ENCODE data around the gene TSFM. TPM values are rescaled to one million over a fixed set of nuclear protein-coding genes. Genes with fewer than 3 reads are reported as not detected.

TSFM gene
- total and polyA plus RNA-seq, 4 donors, result 30.7 to 46.8 (median 36.5) TPM

DNA sequence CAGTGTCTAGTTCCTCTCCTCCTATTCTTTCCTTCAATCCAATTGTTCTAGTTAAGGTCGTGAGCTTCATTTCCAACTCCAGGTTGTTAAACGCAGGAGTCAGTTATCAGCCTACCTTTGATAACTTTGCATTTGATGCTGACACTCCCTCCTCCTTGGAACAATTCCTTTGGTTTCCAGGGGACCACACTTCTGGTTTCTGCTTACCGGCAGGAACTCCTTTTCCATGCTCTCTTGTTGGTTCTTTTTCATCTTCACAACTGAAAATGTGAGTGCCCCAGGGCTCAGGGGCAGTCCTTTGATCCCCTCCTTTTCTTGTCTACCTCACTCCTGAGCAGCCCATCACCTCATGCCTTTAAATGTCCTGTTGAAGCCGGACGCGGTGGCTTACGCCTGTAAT is 5.2 kb upstream of the TSFM start:
- peaks cover 10% of the 10 kb centered on the region for H3K36me3 ChIP-seq (ENCODE audit: control insufficient read depth, insufficient read depth, low read length)
- DNase-seq (ENCODE audit: low read depth in 4 of 6, low spot score in 6 of 6), result no peak
- 87% methylated on average over 3 of the region's 7 CpGs for WGBS (ENCODE audit: insufficient coverage)
- no peak overlapping the region for H3K4me3 ChIP-seq (ENCODE audit: low read depth, low read length)
- peaks cover 10% of the 10 kb centered on the region for H3K4me1 ChIP-seq (ENCODE audit: control insufficient read depth, insufficient read depth, low read length)
- no peaks in the 10 kb centered on the region for H3K27me3 ChIP-seq (ENCODE audit: control insufficient read depth, insufficient read depth, low read length)
- no peaks in the 10 kb centered on the region for H3K9me3 ChIP-seq (ENCODE audit: control insufficient read depth, insufficient read depth, low read length)
- H3K27ac ChIP-seq (ENCODE audit: low read depth, low read length), result no peak overlapping the region

DNA sequence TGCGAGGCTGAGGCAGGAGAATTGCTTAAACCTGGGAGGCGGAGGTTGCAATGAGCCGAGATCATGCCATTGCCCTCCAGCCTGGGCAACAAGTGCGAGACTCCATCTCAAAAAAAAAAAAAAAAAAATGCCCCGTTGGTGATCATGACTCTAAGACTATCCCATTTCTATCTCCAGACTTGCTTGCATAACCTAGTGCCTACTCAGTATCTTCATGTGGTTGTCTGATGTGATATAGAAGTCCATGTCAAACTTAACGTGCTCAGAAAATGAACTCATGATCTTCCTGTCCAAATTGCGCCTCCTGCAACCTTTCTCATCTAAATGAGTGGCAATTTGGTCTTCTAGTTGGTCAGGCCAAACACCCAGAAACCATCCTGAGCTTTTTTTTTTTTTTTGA is 4.7 kb upstream of the TSFM start:
- 96% methylated on average over 3 of the region's 7 CpGs for WGBS (ENCODE audit: insufficient coverage)
- Histone ChIP-seq H3K27ac (ENCODE audit: low read depth, low read length) (no peak overlapping the region), H3K9me3 (ENCODE audit: control insufficient read depth, insufficient read depth, low read length) (no peaks in the 10 kb centered on the region), H3K4me1 (ENCODE audit: control insufficient read depth, insufficient read depth, low read length) (peaks cover 9% of the 10 kb centered on the region), H3K4me3 (ENCODE audit: low read depth, low read length) (no peak overlapping the region), H3K36me3 (ENCODE audit: control insufficient read depth, insufficient read depth, low read length) (peaks cover 10% of the 10 kb centered on the region), H3K27me3 (ENCODE audit: control insufficient read depth, insufficient read depth, low read length) (no peaks in the 10 kb centered on the region)
- DNase-seq (ENCODE audit: low read depth in 4 of 6, low spot score in 6 of 6), result no peak

DNA sequence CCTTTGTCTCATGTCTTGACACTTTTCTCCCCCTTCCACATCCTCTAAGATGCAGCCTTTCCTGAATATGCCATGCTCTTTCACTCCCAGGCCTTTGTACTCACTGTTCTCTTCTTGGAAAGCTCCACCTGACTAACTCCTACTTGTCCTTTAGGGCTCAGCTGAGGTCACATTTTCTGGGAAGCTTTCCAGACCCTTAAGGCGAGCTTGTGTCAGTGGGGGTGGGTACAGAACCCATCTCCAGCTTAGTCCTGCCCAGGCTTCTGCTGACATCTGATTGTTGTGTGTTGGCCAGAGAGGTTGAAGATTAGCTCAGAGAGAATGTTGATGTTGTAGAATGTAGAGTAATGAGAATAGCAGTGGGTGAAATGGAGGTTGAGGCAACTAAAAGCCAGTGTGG is 2.9 kb upstream of the TSFM start:
- Histone ChIP-seq H3K9me3 (ENCODE audit: control insufficient read depth, insufficient read depth, low read length) (no peaks in the 10 kb centered on the region), H3K4me1 (ENCODE audit: control insufficient read depth, insufficient read depth, low read length) (peaks cover 11% of the 10 kb centered on the region)
- WGBS (ENCODE audit: insufficient coverage), result 67% methylated on average over 1 of the region's 1 CpG

DNA sequence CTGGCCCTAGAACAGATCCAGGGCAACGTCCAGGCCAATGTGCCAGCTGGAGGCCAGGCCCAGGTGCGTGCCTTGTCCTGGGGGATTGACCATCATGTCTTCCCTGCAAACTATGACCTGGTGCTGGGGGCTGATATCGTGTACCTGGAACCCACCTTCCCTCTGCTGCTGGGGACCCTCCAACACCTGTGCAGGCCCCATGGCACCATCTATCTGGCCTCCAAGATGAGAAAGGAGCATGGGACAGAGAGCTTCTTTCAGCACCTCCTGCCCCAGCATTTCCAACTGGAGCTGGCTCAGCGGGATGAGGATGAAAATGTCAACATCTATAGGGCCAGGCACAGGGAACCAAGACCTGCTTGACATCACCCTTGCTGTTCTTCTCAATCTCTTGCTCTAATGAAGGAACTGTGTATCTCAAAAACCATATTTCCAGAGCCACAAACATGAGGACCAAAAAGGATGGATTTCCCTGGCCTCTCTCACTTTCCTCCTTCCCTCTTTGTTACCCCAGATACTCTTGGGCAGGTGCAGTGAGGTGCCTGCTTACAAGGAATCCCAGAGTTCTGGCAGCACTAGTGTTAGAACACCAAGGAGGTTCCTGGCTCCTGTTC is 2.2 kb upstream of the TSFM start:
- no peak for DNase-seq (ENCODE audit: low read depth in 4 of 6, low spot score in 6 of 6)
- no peak overlapping the region for H3K4me3 ChIP-seq (ENCODE audit: low read depth, low read length)
- no peaks in the 10 kb centered on the region for H3K9me3 ChIP-seq (ENCODE audit: control insufficient read depth, insufficient read depth, low read length)
- peaks cover 10% of the 10 kb centered on the region for H3K36me3 ChIP-seq (ENCODE audit: control insufficient read depth, insufficient read depth, low read length)
- 85% methylated on average over 4 of the region's 4 CpGs for WGBS (ENCODE audit: insufficient coverage)
- no peaks in the 10 kb centered on the region for H3K27me3 ChIP-seq (ENCODE audit: control insufficient read depth, insufficient read depth, low read length)
- peaks cover 11% of the 10 kb centered on the region for H3K4me1 ChIP-seq (ENCODE audit: control insufficient read depth, insufficient read depth, low read length)
- H3K27ac ChIP-seq (ENCODE audit: low read depth, low read length), result no peak overlapping the region

More for the DNA sequence above, 2.9 kb upstream of the TSFM start:
- Histone ChIP-seq H3K27me3 (ENCODE audit: control insufficient read depth, insufficient read depth, low read length) (no peaks in the 10 kb centered on the region), H3K4me3 (ENCODE audit: low read depth, low read length) (no peak overlapping the region), H3K36me3 (ENCODE audit: control insufficient read depth, insufficient read depth, low read length) (peaks cover 13% of the 10 kb centered on the region), H3K27ac (ENCODE audit: low read depth, low read length) (no peak overlapping the region)
- DNase-seq (ENCODE audit: low read depth in 4 of 6, low spot score in 6 of 6), result no peak

DNA sequence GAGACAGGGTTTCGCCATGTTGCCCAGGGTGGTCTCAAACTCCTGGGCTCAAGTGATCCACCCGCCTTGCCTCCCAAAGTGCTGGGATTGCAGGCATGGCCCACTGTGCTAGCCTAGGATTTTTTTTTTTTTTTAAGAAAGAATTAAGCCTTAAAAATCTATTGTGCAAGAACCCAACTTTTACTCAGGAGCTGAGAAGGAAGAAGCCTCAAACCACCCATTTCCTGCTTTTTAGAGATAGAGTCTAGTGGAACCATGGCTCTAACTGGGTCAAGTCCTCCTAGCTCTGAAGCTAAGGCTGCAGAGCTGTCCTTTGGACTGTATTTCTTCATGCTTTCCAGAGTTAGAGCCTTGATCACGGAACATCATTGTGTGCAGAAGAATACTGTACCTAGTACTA is 1.3 kb upstream of the TSFM start:
- Histone ChIP-seq H3K4me1 (ENCODE audit: control insufficient read depth, insufficient read depth, low read length) (peaks cover 11% of the 10 kb centered on the region), H3K36me3 (ENCODE audit: control insufficient read depth, insufficient read depth, low read length) (peaks cover 11% of the 10 kb centered on the region), H3K27ac (ENCODE audit: low read depth, low read length) (no peak overlapping the region), H3K27me3 (ENCODE audit: control insufficient read depth, insufficient read depth, low read length) (no peaks in the 10 kb centered on the region), H3K9me3 (ENCODE audit: control insufficient read depth, insufficient read depth, low read length) (no peaks in the 10 kb centered on the region), H3K4me3 (ENCODE audit: low read depth, low read length) (no peak overlapping the region)
- DNase-seq (ENCODE audit: low read depth in 4 of 6, low spot score in 6 of 6), result no peak
- WGBS (ENCODE audit: insufficient coverage), result 92% methylated on average over 1 of the region's 3 CpGs

DNA sequence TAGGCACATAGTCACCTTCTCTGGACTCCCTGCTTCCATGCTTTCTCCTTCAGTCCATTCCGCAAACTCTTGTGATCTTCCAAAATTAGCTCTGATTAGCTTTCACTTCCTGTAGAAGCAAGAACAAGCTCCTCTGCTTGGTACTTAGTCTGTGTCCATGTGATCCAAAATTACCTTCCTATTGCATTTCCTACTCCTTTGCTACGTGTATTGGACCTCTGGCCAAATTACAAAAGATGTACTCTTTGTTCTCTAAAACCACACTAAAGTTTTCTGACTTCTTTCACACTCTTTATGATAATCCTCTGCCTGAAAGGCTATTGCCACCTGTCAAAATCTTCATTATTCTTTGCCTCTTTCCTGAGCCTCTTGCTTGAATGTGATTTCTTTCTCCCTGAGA is 786 bp upstream of the TSFM start:
- DNase-seq (ENCODE audit: low read depth in 4 of 6, low spot score in 6 of 6), result no peak
- Histone ChIP-seq H3K4me3 (ENCODE audit: low read depth, low read length) (no peak overlapping the region), H3K4me1 (ENCODE audit: control insufficient read depth, insufficient read depth, low read length) (peaks cover 11% of the 10 kb centered on the region), H3K27ac (ENCODE audit: low read depth, low read length) (no peak overlapping the region), H3K27me3 (ENCODE audit: control insufficient read depth, insufficient read depth, low read length) (no peaks in the 10 kb centered on the region), H3K36me3 (ENCODE audit: control insufficient read depth, insufficient read depth, low read length) (peaks cover 14% of the 10 kb centered on the region), H3K9me3 (ENCODE audit: control insufficient read depth, insufficient read depth, low read length) (no peaks in the 10 kb centered on the region)
- WGBS (ENCODE audit: insufficient coverage), result 82% methylated on average over 2 of the region's 2 CpGs

DNA sequence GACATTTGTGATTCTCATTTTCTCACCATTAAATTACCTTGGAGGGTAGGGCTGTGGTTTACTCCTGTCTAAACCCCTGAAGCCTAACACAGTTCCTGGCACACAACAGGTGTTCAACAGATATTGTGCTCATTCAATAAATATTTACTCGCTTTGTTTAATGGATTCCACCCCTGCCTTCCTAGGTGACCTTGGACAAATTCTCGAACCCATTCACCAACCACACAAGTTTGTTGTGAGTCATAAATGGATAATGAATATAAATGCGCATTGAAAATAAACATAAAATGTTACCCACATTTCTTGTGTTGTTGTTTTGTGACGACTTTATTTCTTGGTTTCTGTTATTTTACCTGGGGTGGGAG is 362 bp upstream of the TSFM start:
- Histone ChIP-seq H3K4me3 (ENCODE audit: low read depth, low read length) (peak overlapping the region; percentile 94), H3K4me1 (ENCODE audit: control insufficient read depth, insufficient read depth, low read length) (peaks cover 11% of the 10 kb centered on the region), H3K9me3 (ENCODE audit: control insufficient read depth, insufficient read depth, low read length) (no peaks in the 10 kb centered on the region), H3K27me3 (ENCODE audit: control insufficient read depth, insufficient read depth, low read length) (no peaks in the 10 kb centered on the region), H3K36me3 (ENCODE audit: control insufficient read depth, insufficient read depth, low read length) (peaks cover 14% of the 10 kb centered on the region), H3K27ac (ENCODE audit: low read depth, low read length) (no peak overlapping the region)
- no peak for DNase-seq (ENCODE audit: low read depth in 4 of 6, low spot score in 6 of 6)
- no CpG with 5 or more reads among the region's 4 CpGs for WGBS (ENCODE audit: insufficient coverage)

DNA sequence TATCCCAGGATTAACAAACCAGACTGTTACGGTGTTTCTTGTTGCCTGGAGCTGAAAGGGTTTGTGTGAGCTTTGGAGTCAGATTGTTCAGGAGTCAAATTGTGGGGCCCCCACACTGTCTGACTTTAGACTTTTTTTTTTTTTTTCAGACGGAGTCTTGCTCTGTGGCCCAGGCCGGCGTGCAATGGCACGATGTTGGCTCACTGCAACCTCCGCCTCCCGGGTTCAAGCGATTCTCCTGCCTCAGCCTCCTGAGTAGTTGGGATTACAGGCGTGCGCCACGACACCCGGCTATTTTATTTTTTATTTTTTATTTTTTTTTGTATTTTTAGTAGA is 847 bp downstream of the TSFM start:
- peak overlapping the region; percentile 94 for H3K4me3 ChIP-seq (ENCODE audit: low read depth, low read length)
- no peak for DNase-seq (ENCODE audit: low read depth in 4 of 6, low spot score in 6 of 6)
- H3K36me3 ChIP-seq (ENCODE audit: control insufficient read depth, insufficient read depth, low read length), result peaks cover 24% of the 10 kb centered on the region
- WGBS (ENCODE audit: insufficient coverage), result 84% methylated on average over 8 of the region's 12 CpGs
- H3K27ac ChIP-seq (ENCODE audit: low read depth, low read length), result no peak overlapping the region
- H3K4me1 ChIP-seq (ENCODE audit: control insufficient read depth, insufficient read depth, low read length), result peaks cover 11% of the 10 kb centered on the region
- no peaks in the 10 kb centered on the region for H3K9me3 ChIP-seq (ENCODE audit: control insufficient read depth, insufficient read depth, low read length)
- H3K27me3 ChIP-seq (ENCODE audit: control insufficient read depth, insufficient read depth, low read length), result no peaks in the 10 kb centered on the region

DNA sequence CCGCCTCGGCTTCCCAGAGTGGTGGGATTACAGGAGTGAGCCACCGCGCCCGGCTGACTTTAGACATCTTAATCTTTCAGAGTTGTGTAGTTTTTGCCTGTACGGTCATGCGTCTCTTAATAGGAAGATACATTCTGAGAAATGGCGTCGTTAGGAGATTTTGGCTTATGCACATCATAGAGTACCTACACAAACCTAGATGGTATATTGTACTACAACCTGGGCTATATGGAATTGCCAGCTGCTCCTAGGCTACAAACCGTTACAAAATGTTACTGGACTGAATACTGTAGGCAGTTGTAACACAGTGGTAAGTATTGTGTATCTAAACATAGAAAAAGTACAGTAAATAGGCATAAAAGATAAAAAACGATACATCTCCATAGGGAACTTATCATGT is 1.3 kb downstream of the TSFM start:
- 85% methylated on average over 2 of the region's 11 CpGs for WGBS (ENCODE audit: insufficient coverage)
- Histone ChIP-seq H3K4me1 (ENCODE audit: control insufficient read depth, insufficient read depth, low read length) (peaks cover 11% of the 10 kb centered on the region), H3K36me3 (ENCODE audit: control insufficient read depth, insufficient read depth, low read length) (peaks cover 28% of the 10 kb centered on the region), H3K4me3 (ENCODE audit: low read depth, low read length) (no peak overlapping the region), H3K27ac (ENCODE audit: low read depth, low read length) (no peak overlapping the region), H3K27me3 (ENCODE audit: control insufficient read depth, insufficient read depth, low read length) (no peaks in the 10 kb centered on the region), H3K9me3 (ENCODE audit: control insufficient read depth, insufficient read depth, low read length) (no peaks in the 10 kb centered on the region)
- DNase-seq (ENCODE audit: low read depth in 4 of 6, low spot score in 6 of 6), result no peak

DNA sequence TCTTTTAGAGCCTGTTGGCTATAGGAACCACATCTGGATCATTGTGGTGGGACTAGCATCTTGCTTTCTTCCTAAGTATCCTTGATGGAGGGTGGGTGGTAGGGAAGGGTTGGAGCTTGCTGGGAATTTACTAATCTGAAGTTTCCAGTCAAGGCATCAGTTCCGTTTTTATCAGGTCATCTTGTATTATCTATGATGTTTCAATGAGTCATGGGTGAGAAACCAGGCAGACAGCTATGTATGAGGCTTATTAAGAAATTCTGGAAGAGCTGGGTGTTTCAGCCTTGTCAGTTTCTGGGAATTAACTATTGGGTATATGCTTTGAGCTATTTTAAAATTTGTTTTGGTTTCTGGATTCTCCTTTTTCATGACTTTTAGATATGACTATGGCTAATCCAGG is 11.3 kb downstream of the TSFM start:
- H3K27me3 ChIP-seq (ENCODE audit: control insufficient read depth, insufficient read depth, low read length), result no peaks in the 10 kb centered on the region
- WGBS (ENCODE audit: insufficient coverage), result 100% methylated on average over 1 of the region's 1 CpG
- no peak overlapping the region for H3K27ac ChIP-seq (ENCODE audit: low read depth, low read length)
- DNase-seq (ENCODE audit: low read depth in 4 of 6, low spot score in 6 of 6), result no peak
- H3K4me1 ChIP-seq (ENCODE audit: control insufficient read depth, insufficient read depth, low read length), result no peaks in the 10 kb centered on the region
- H3K9me3 ChIP-seq (ENCODE audit: control insufficient read depth, insufficient read depth, low read length), result no peaks in the 10 kb centered on the region
- peaks cover 49% of the 10 kb centered on the region for H3K36me3 ChIP-seq (ENCODE audit: control insufficient read depth, insufficient read depth, low read length)
- no peak overlapping the region for H3K4me3 ChIP-seq (ENCODE audit: low read depth, low read length)

Measured in spinal cord (tissue), 10 donors.